Suprapubic skin (tissue), 3 donors: Measurements from ENCODE around the gene C1orf21.

Experiments used
- POLR2AphosphoS5 ChIP-seq, 3 donors: sonication (generic); formaldehyde crosslinking; IDR thresholded peaks; one replicate each; pipeline ENCODE4 v1.6.1; 2017; ENCODE audit warnings: antibody characterized with exemption in 3 of 3
- TF ChIP-seq, protein P1 (sequence below), 2 donors: fragments of 200-600 bp in 1 of 2; fragments of 450-650 bp in 1 of 2; sonication (generic) in 1 of 2; IDR thresholded peaks; one replicate each; pipeline ENCODE4 v1.5.1; 2016 to 2019; ENCODE audit warnings: antibody characterized with exemption in 2 of 2, mild to moderate bottlenecking in 1 of 2, moderate library complexity in 1 of 2

DNA sequence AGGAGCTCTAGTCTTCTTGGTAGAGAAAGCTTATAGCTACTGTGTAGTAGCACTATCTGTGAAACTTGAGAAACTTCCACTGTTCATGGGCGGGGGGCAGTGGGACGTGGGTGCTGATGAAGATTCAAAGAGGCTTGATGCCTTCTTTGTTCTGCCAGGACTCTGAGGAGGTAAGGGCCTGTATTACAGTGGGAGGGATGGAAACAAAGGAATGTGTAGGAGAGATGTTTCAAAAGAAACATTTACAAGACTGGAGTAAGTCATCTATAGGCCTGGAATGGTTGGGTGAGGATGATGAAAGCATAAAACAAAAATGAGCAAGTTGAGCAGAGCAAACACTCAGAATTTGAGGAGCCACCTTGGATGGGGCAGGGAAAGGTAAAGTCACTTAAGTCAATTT lies 89.4 kb downstream of the C1orf21 start:
- no peak for TF ChIP-seq POLR2AphosphoS5 (IDR thresholded peaks at IDR 0.05)
- TF ChIP-seq, protein P1, sequence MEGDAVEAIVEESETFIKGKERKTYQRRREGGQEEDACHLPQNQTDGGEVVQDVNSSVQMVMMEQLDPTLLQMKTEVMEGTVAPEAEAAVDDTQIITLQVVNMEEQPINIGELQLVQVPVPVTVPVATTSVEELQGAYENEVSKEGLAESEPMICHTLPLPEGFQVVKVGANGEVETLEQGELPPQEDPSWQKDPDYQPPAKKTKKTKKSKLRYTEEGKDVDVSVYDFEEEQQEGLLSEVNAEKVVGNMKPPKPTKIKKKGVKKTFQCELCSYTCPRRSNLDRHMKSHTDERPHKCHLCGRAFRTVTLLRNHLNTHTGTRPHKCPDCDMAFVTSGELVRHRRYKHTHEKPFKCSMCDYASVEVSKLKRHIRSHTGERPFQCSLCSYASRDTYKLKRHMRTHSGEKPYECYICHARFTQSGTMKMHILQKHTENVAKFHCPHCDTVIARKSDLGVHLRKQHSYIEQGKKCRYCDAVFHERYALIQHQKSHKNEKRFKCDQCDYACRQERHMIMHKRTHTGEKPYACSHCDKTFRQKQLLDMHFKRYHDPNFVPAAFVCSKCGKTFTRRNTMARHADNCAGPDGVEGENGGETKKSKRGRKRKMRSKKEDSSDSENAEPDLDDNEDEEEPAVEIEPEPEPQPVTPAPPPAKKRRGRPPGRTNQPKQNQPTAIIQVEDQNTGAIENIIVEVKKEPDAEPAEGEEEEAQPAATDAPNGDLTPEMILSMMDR (IDR thresholded peaks at IDR 0.05): no peak
